Measurements from ENCODE around the gene C16orf82.

The C16orf82 gene

GRCh38 chr16:27111486-27111885 lies 44.8 kb downstream of the C16orf82 start:
- peak; percentile 43 for DNase-seq (ENCODE audit: low spot score)
- no peak overlapping the region for H3K4me3 ChIP-seq
- no peak overlapping the region for H3K27ac ChIP-seq
- no peak for TF ChIP-seq CTCF (IDR thresholded peaks at IDR 0.05)

- DNase-seq (ENCODE audit: low spot score): peak; percentile 40
- Histone ChIP-seq H3K27ac (no peak overlapping the region), H3K4me3 (no peak overlapping the region)
- no peak for TF ChIP-seq CTCF (IDR thresholded peaks at IDR 0.05)
These were observed 45.5 kb downstream of the C16orf82 start for GRCh38 chr16:27112093-27112811.

GRCh38 chr16:27113341-27113841 lies 46.7 kb downstream of the C16orf82 start:
- TF ChIP-seq CTCF (IDR thresholded peaks at IDR 0.05): no peak
- no peak overlapping the region for H3K4me3 ChIP-seq
- no peak for DNase-seq (ENCODE audit: low spot score)
- H3K27ac ChIP-seq: no peak overlapping the region

GRCh38 chr16:27114006-27114405 lies 47.3 kb downstream of the C16orf82 start:
- DNase-seq (ENCODE audit: low spot score): no peak
- H3K27ac ChIP-seq: no peak overlapping the region
- no peak overlapping the region for H3K4me3 ChIP-seq
- no peak for TF ChIP-seq CTCF (IDR thresholded peaks at IDR 0.05)

GRCh38 chr16:27118526-27118925 lies 51.8 kb downstream of the C16orf82 start:
- peak; percentile 24 for DNase-seq (ENCODE audit: low spot score)
- no peak overlapping the region for H3K27ac ChIP-seq
- TF ChIP-seq CTCF (IDR thresholded peaks at IDR 0.05): no peak
- H3K4me3 ChIP-seq: no peak overlapping the region

Measured in coronary artery (tissue), 2 donors.